ENCODE measurements around the gene CPXM1.
"Not testable (repeated sequence)": the region's sequence is repeated elsewhere in the genome, so short reads cannot be mapped to it uniquely, and the experiment has no call there.

Gene CPXM1

DNA sequence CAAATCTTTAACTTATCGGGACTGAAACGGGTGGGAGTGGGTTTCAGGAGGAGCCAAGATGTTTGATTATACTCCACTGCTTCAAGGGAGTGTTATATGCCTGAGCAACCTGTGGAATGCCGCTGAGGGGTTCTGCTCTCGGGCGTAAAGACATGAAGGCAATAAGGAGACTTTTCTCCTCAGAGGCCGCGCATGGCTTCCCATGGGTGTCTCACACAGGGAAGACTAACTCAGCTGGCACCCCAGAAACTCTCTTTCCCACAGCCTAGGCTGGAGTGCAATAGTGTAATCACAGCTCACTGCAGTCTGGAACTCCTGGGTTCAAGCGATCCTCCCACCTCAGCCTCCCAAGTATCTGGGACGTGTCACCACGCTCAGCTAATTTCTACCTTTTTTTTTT is 9.3 kb upstream of the CPXM1 start:
- H3K4me3 ChIP-seq (ENCODE audit: low read depth, low read length) = no peak overlapping the region
- DNase-seq (ENCODE audit: low read depth, low spot score) = no peak
- in situ Hi-C loops (cut with HindIII; ENCODE audit: low sequenced_read_pairs) = no loop called here
- TF ChIP-seq, protein P1, sequence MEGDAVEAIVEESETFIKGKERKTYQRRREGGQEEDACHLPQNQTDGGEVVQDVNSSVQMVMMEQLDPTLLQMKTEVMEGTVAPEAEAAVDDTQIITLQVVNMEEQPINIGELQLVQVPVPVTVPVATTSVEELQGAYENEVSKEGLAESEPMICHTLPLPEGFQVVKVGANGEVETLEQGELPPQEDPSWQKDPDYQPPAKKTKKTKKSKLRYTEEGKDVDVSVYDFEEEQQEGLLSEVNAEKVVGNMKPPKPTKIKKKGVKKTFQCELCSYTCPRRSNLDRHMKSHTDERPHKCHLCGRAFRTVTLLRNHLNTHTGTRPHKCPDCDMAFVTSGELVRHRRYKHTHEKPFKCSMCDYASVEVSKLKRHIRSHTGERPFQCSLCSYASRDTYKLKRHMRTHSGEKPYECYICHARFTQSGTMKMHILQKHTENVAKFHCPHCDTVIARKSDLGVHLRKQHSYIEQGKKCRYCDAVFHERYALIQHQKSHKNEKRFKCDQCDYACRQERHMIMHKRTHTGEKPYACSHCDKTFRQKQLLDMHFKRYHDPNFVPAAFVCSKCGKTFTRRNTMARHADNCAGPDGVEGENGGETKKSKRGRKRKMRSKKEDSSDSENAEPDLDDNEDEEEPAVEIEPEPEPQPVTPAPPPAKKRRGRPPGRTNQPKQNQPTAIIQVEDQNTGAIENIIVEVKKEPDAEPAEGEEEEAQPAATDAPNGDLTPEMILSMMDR (IDR thresholded peaks at IDR 0.05; ENCODE audit: low read depth, low read length) = no peak

DNA sequence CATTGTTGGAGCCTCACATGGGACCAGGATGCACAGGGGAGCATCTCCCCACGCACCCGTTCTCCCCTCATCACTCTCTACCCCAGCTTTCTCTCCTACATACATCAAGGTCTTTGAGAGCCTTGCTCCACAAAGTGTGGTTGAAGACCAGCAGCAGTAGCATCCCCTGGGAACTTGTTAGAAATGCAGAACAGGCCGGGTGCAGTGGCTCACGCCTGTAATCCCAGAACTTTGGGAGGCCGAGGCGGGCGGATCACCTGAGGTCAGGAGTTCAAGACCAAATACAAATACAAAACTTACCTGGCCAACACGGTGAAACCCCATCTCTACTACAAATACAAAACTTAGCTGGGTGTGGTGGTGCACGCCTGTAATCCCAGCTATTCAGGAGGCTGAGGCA is 7.5 kb upstream of the CPXM1 start:
- H3K4me3 ChIP-seq (ENCODE audit: low read depth, low read length); DNase-seq (ENCODE audit: low read depth, low spot score); in situ Hi-C loops (cut with HindIII; ENCODE audit: low sequenced_read_pairs): not testable (repeated sequence)

DNA sequence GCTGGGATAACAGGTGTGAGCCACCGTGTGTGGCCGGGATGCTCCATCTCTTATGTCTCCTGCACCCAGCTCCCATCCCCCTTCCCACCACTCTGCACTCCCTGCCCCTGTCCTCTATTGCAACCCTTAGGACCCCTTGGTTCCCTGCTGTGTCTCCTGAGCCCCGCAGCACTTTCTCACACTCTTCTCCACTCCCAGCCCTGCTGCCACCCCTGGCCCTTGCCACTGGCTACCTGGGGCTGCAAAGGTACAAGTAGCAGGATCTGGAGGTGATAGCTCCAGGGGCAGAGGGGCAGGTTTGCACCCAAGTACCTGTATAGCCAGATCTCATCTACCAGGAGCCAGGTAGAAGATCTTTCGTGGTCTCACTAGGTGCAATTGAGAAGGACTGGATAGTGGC is 6.6 kb upstream of the CPXM1 start:
- no peak overlapping the region for H3K4me3 ChIP-seq (ENCODE audit: low read depth, low read length)
- no peak for DNase-seq (ENCODE audit: low read depth, low spot score)
- TF ChIP-seq, protein P1 (IDR thresholded peaks at IDR 0.05; ENCODE audit: low read depth, low read length) = no peak
- in situ Hi-C loops (cut with HindIII; ENCODE audit: low sequenced_read_pairs) = no loop called here

DNA sequence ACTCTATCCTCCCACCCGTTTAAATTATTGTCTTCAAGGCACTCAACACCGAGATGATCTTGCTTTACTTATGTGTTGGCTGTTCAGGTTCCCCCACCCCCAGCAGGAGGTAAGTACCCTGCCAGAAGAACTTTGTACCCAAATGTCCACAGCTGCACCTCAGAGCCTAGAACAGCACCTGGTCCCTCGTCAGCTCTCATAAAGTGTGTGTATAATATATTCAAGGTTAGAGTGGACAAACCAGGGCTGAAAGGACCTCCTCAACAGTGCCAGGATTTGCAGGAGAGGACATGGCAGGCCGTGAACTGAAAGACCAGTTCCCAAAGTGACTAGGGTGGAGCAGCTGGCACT is 5.9 kb upstream of the CPXM1 start:
- no peak for DNase-seq (ENCODE audit: low read depth, low spot score)
- in situ Hi-C loops (cut with HindIII; ENCODE audit: low sequenced_read_pairs) = no loop called here
- TF ChIP-seq, protein P1 (IDR thresholded peaks at IDR 0.05; ENCODE audit: low read depth, low read length) = no peak
- no peak overlapping the region for H3K4me3 ChIP-seq (ENCODE audit: low read depth, low read length)

DNA sequence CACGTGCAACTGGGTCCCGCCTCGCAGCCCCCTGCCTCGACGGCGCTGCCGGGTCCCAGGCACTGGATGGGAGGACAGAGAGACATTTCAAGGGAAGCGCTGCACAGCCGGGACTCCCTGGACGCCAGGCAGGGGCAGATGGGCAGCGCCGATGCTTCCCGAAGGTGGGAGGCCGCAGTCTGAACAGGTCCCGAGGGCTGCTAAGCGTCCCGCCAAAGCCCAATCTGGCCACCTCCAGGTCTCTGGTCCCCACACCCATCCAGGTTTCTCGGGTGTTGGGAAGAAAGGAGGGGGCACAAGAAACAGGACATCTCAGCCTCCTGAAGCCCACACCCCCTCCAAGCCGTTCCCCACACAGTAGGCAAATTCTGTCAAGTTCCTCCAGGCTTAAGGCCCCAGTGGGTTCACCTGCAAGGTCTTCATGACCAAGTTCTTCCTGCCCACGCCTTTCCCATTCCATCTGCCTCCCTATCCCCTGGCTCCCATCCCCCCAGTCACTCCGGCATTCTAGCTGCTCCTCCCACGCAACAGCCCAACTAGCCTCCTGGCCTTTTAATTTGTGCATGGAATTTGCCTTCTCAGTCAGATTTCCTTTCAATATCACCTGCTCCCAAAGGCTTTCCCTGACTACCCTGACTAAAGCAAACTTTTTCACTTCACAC is 5.4 kb upstream of the CPXM1 start:
- H3K4me3 ChIP-seq (ENCODE audit: low read depth, low read length) = no peak overlapping the region
- DNase-seq (ENCODE audit: low read depth, low spot score) = no peak
- in situ Hi-C loops (cut with HindIII; ENCODE audit: low sequenced_read_pairs) = no loop called here
- TF ChIP-seq, protein P1 (IDR thresholded peaks at IDR 0.05; ENCODE audit: low read depth, low read length) = no peak

DNA sequence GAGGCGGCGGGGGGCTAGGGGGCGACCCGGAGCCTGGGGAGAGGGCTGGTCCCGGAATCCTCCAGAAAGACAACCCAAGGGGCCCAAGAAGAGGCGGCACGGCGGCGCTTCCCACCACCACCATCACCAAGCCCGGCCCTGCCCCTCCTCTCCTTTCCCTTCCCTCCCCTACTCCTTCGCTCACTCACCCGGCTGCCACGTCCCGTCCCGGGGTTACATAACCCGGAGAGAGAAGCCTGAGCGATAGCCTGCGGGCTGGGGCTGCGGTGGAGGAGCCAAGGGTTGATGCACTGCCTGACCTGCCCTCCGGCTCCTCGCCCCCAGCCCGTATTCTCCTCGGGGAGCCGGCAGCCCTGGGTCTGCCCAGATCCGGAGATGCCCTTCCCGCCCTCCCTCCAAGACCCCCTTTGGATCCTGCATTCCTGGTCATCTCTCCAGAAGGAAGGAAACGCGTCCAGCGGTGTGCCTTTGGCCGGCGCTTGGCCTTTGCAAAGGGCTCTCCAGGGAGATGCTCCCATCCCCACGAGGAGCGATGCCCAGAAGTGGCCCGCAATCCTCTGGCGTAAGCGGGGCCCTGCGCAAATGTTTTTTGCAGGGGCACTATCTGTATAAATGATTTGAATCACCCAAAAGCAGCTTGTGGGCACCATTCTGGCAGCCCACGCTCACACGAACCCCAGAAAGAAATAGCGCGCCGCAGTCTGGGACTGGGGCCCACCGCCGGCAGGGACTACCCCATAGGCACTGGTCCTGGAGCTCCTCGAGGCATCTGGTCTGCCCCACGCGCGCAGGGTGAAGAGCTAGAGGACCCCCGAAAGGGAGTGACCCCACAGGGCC is 4.6 kb upstream of the CPXM1 start:
- TF ChIP-seq, protein P1 (IDR thresholded peaks at IDR 0.05; ENCODE audit: low read depth, low read length) = no peak
- no peak overlapping the region for H3K4me3 ChIP-seq (ENCODE audit: low read depth, low read length)
- DNase-seq (ENCODE audit: low read depth, low spot score) = no peak
- in situ Hi-C loops (cut with HindIII; ENCODE audit: low sequenced_read_pairs) = no loop called here

All from astrocyte of the spinal cord (primary cell).